Inflammatory macrophage (primary cell): ENCODE results near the gene ASB15.
A peak's percentile ranks its signal among the peaks of the same experiment; 100 is the strongest.
"Not testable (repeated sequence)": the region's sequence is repeated elsewhere in the genome, so short reads cannot be mapped to it uniquely, and the experiment has no call there.

Experiments
- DNase-seq, 2 donors: peaks; one replicate each; pipeline ENCODE4 v3.0.0-alpha.2; 2020 to 2022

ASB15 gene

DNA sequence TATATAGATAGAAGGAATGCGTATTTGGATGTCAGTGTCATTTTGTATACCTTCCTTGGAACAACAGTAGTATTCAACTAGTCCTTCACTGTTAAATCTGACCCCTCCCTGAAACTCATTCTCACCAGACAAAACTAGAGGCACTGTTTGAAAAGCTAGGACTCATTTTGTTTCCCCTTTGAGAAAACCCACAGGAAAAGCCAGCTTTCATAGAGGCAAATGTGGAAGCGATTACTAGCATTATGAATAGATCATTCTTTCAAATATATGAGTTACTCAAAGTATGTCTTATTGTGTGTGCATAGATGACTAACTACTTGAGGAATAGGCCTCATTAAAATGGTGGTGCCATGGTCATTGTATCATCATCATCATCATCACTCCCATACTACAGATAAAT lies 1.9 kb upstream of the ASB15 start:
- DNase-seq = no peak

GRCh38 chr7:123600876-123601275 lies 745 bp upstream of the ASB15 start:
- DNase-seq = no peak

DNA sequence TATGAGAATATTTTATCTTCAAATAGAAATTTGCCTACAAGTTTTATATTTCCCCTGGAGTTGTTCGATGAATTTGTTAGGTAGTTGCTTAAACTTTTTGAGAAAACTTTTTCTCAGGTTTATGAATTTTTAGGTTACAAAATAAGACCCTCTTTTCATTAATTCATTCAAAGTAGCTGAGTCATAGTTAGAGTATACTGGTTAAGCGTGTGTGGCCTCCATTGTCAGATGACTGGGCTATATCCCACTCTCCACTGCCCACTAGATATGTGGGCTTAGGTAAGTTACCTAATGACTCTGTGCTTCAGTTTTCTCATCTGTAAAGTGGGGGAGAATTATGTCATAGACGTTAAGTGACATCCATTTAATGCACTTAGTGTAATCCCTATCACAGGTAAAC lies 1.0 kb downstream of the ASB15 start:
- DNase-seq = no peak

- no peak for DNase-seq
Observed at GRCh38 chr7:123604739-123605138, 3.1 kb downstream of the ASB15 start.

GRCh38 chr7:123607423-123607975 lies 5.9 kb downstream of the ASB15 start:
- no peak for DNase-seq

GRCh38 chr7:123608991-123609882 lies 7.6 kb downstream of the ASB15 start:
- DNase-seq = no peak

- DNase-seq = no peak
Observed at GRCh38 chr7:123609883-123610239, 8.2 kb downstream of the ASB15 start.

DNA sequence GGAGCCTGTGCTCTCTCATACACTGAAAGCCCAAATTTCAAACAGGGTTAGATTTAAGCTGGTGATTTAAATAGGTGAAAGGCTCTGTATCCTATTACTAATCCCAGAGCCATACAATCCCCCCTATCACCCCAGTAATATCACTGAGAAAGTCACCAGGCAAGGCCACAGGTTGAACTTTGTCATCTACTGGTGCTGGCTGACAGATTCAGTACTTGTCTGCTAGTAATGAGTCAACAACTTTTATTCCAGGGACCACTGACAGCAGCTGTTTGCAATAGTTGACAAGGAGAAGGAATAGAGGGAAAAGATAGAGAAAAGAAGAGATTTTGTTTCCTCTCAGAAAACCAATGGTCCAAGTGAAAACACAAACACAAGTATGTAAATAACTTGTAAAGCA lies 10.4 kb downstream of the ASB15 start:
- no peak for DNase-seq

GRCh38 chr7:123615344-123615743 lies 13.7 kb downstream of the ASB15 start:
- no peak for DNase-seq

- DNase-seq = no peak
Observed at GRCh38 chr7:123616223-123616622, 14.6 kb downstream of the ASB15 start.

DNA sequence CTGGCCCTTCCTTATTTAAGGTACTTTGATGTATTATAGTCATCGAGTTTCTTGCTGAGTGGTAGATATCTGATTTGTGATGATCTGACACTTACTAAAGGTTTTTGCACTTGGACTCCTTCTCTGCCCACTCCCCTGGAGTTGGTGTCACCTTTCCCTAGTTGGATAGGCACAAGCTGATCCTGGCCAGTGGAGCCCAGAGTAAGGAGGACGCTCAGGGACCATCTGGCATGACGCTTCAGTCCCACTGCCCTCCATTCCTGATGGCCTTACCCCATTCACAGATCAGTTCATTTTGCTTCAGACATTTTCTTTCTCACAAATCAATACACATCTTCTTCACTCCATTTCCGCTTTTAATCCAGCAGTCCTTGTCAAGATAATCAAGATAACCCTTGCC lies 20.1 kb downstream of the ASB15 start:
- no peak for DNase-seq

DNA sequence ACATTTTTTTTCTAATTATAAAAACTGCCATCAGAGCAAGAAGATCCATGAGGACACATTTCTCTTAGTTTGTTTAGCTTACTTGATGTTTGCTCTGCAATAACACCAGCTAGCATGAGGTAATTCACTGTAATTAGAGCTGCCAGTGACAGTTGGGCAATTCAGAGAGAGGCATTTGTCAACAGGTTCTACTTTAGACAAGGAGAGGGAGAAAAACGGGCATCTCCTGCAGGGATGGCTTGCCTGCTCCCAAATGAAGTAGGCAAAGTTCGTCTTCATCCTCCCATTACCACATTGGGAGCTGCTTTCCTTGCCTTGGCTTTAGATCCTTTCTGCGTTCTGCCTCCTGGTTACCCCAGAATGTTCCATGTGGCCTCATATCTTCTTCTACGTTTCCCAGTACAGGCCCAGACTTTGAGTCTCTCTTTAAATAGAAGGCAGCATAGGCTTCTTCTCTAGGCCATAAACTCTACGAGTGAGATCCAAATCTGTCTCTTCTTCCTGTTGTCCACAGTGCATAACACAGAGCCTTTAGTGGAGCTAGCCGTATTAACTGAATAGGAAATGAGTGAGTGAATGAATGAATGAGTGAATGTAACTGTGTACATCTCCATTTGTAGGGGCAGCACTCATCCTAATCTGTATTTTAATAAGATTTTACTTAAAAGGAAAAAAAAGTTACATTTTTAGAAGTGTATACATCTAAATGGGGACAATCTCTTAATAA lies 21.2 kb downstream of the ASB15 start:
- no peak for DNase-seq

GRCh38 chr7:123624527-123625183 lies 23.0 kb downstream of the ASB15 start:
- peak; percentile 38 to 55 for DNase-seq

GRCh38 chr7:123625254-123625653 lies 23.6 kb downstream of the ASB15 start:
- DNase-seq = no peak

DNA sequence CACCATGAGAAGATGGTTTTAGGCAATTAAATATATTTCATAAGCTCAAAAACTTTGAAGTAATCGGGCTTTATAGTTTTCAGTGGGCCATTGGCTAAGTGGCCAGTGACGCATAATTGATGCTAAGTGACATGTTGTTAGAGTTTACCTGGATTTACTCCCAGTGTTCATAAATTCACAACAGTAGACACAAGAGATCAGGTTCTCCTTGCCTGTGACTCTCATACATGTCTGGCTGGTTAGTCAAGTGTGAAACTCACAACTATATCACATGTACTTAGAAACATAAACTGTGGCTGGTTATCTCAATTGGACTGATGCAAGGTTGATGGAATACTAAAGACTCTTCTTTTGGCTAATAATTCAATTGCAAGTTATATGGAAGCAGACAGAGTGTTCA lies 26.2 kb downstream of the ASB15 start:
- no peak for DNase-seq

DNA sequence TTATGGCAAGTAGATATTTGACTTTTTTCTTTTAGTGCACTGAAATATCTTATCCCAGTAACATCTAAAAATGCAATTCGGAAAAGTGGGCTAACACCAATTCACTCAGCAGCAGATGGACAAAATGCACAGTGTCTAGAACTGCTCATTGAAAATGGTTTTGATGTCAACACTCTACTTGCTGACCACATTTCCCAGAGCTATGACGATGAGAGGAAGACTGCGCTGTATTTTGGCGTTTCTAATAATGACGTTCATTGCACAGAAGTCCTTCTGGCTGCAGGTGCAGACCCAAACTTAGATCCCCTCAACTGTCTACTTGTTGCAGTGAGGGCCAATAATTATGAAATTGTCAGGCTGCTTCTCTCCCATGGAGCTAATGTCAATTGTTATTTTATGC lies 27.2 kb downstream of the ASB15 start:
- DNase-seq = no peak

DNA sequence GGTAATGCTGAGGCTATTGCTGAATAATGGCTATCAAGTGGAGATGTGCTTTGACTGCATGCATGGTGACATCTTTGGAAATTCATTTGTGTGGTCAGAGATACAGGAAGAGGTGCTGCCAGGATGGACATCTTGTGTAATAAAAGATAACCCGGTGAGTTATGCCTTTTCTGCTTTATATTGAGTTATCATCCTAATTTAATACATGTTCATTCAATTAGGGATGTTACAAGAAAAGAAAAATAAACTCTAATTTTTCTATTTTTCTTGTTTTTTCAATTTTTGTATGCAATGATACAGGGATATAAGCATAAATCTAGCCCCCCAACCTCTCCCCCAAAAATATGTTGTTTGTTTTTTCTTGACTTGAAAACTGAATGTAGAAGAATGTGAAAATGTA lies 27.7 kb downstream of the ASB15 start:
- no peak for DNase-seq

GRCh38 chr7:123632808-123633207 lies 31.2 kb downstream of the ASB15 start:
- no peak for DNase-seq

GRCh38 chr7:123633553-123633952 lies 31.9 kb downstream of the ASB15 start:
- DNase-seq = no peak

DNA sequence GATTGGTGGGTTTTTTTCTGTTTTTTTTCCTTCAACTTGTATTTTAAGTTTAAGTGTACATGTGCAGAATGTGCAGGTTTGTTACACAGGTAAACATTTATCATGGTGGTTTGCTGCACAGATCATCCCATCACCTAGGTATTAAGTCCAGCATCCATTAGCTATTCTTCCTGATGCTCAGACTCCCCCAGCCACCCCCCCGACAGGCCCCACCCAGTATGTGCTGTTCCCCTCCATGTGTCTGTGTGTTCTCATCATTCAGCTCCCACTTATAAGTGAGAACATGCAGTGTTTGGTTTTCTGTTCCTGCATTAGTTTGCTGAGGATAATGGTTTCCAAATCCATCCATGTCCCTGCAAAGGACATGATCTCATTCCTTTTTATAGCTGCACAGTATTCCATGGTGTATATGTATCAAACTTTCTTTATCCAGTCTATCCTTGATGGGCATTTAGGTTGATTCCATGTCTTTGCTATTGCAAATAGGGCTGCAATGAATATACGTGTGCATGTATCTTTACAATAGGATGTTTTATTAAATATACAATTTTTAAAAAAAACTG lies 32.5 kb downstream of the ASB15 start:
- not testable (repeated sequence) for DNase-seq

GRCh38 chr7:123635551-123636359 lies 34.1 kb downstream of the ASB15 start:
- peak in 1 of 2 donors; percentile 17 for DNase-seq

- no peak for DNase-seq
Observed at GRCh38 chr7:123637203-123637602, 35.6 kb downstream of the ASB15 start.
